ENCODE results near the gene PLPP4.

DNA sequence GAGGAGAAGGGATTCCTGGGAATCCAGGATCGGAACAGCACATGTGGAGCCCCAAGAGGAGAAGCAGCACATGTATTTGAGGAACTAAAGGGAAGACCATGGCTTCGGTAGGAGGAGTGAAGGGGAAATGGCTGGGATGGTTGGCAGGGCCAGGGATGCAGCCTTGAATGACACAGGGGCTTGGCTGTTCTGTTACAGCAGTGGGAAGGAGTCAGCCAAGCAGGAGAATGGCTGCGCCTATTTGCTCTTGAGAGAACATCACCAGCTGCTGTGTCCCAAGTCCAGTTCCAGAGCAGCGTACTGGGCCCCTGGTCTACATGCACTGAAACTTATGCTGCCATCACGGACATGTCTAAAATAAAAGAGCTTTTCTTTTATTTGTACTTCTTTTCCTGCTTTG is 130.0 kb downstream of the PLPP4 start:
- TF ChIP-seq, protein P1, sequence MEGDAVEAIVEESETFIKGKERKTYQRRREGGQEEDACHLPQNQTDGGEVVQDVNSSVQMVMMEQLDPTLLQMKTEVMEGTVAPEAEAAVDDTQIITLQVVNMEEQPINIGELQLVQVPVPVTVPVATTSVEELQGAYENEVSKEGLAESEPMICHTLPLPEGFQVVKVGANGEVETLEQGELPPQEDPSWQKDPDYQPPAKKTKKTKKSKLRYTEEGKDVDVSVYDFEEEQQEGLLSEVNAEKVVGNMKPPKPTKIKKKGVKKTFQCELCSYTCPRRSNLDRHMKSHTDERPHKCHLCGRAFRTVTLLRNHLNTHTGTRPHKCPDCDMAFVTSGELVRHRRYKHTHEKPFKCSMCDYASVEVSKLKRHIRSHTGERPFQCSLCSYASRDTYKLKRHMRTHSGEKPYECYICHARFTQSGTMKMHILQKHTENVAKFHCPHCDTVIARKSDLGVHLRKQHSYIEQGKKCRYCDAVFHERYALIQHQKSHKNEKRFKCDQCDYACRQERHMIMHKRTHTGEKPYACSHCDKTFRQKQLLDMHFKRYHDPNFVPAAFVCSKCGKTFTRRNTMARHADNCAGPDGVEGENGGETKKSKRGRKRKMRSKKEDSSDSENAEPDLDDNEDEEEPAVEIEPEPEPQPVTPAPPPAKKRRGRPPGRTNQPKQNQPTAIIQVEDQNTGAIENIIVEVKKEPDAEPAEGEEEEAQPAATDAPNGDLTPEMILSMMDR (IDR thresholded peaks at IDR 0.05): no peak
- TF ChIP-seq POLR2A (IDR thresholded peaks at IDR 0.05): no peak
- no peak for TF ChIP-seq POLR2AphosphoS5 (IDR thresholded peaks at IDR 0.05)
- TF ChIP-seq EP300 (IDR thresholded peaks at IDR 0.05): no peak

All from suprapubic skin (tissue), 4 donors.